ENCODE results near the gene FAM151A.

The FAM151A gene

DNA sequence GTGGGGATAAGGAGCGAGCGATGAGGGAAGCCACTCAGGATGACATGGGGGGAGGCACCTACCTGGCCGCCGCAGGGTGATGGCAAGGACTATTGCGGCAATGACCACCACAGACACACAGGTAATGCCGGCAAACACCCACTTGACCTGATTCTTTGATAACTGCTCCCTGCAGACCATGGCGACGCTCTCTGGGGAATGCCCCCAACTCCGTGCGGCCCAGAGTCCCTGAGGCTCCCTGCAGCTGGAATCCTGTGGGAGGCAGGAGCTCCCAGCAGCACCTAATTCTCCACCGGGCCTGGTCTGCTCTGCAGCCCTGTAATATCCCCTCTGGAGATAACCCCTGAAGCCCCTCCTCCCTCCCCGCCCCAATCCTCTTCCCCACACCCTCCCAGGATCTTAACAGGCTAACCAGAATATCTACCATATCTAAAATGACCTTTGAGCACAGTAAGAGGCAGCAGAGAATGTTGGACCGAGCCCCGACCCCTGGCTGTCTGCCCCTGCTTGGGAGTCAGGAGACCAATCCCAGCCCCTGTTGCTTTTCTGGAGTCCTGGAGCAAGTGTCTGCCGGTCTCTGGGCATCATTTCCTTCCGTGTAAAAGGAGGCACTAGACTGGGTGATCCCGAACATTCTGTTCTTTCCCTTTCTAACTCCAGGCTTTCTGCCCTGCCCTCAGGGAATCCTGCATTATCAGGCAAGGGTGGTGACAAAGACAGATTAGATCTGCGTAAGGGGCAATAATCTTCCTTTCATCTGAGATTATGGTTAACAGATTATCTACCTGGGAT is at the start of gene FAM151A:
Gene FAM151A, minus strand, starts transcription at position 310 of the 792 bp plus-strand sequence. Its CDS starts 130 bp downstream, at position 180.
- DNase-seq (ENCODE audit: low read depth): peak; percentile 7

DNA sequence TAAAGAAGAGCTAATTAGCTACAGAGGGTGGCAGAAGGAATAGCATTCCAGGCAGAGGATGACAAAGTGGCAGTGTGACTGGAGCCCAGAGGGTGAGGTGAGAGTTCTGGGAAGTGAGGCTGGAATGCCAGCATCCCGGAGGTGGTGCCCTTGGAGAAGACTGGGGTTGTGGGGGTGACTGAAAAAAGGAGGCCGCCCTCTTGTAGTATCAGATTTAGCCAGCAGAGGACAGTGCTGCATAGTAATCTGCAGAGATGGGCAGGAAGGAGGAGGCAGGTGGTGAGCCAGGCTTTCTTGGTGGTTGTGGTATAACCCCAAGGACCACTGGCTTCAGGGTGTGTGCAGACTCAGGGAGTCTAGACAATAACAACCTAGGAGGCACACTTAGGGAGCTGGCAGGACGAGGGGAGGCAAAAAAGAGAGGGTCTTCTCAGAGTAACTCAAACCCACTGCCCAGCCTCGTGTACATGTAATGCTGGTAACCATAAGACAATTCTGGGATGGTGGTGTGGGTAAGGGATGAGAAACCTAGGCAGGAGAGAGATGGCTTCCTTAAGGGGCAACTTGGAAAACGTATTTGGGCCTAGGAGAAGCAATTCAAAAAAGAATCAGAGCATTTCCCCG is 48.8 kb upstream of the FAM151A start:
- peak; percentile 50 for DNase-seq (ENCODE audit: low read depth)

DNA sequence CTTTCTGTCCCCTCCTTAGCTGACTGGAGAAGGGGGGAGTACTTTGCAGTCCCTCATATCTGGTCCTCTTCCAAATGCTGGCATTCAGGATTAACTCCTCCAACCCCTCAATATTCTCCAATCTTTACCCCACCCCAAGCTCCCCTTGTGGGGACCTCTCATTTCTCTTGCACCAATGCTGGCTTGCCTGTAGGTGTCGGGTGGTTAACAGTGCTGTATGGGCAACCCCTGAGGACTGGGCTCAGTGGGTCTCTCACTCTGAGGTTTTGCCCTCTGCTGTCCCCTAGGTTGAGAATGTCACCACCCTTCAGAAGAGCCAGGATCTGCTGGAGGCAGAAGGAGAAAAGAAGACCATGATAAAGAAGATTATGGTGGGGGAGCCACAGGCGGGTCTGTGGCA is 45.2 kb upstream of the FAM151A start:
- DNase-seq (ENCODE audit: low read depth): no peak

DNA sequence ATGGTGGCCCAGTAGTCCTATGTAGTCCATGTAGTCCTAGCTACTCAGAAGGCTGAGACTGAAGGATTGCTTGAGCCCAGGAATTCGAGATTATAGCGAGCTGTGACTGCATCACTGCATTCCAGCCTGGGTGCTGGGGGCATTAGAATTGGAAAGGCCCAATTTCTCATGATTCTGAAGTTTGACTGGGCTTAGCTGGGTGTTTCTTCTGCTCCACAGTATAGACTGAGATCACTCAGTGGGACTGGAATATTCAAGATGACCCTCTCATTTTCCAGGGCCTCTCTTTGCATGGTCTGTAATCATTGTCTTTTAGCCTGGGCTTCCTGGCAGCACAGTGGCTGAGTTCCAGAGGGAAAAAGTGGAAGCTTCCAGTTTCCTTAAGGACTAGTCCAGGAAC is 44.5 kb upstream of the FAM151A start:
- no peak for DNase-seq (ENCODE audit: low read depth)

DNA sequence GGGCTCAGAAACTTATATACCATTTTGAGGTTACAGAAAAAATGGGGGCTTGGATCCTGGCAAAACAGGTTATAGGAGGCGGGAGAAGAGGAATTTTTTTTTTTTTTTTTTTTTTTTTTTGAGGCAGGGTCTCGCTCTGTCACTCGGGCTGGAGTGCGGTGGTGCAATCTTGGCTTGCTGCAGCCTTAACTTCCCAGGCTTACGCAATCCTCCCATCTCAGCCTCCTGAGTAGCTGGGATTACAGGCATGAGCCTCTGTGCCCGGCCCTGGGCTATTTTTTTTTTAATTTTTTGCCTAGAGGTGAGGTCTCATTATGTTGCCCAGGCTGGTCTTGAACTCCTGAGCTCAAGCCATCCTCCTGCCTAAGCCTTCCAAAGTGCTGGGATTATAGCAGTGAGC is 43.0 kb upstream of the FAM151A start:
- peak; percentile 12 for DNase-seq (ENCODE audit: low read depth)

DNA sequence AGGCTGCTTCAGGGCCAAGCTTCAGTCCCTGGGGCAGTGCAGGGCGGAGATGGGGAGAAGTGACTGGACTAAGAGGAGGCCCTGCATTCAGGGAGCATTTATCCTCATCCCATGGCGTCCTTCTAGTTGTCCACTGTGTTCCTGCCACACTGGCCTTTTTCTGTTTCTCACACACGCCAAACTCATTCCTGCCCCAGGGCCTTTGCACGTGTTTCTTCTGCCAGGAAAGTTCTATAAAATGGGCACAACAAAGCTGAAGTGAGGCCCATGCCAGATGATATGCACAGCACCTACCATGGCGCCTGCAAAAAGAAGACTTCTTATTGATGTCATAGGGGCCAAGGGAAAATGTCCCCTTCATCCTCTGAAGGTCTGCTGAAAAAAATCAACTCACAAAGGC is 42.5 kb upstream of the FAM151A start:
- DNase-seq (ENCODE audit: low read depth): no peak

DNA sequence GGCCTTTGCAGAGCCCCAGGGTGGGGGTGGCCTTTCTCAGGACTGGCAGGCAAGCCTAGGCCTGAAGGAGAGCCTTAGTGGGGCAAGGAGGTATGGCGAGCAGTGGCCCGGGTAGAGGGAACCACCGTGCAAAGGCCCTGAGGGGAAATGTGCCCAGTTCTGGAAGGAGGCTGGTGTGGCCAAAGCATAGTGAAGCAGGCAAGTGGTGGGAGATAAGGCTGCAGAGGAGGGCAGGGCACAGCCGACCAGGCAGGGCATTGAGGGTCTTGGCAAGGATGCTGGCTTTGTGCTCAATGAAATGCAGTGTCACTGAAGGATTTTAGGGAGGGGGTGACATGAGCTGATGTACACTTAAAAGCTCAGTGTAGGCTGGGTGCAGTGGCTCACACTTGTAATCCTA is 41.0 kb upstream of the FAM151A start:
- no peak for DNase-seq (ENCODE audit: low read depth)

DNA sequence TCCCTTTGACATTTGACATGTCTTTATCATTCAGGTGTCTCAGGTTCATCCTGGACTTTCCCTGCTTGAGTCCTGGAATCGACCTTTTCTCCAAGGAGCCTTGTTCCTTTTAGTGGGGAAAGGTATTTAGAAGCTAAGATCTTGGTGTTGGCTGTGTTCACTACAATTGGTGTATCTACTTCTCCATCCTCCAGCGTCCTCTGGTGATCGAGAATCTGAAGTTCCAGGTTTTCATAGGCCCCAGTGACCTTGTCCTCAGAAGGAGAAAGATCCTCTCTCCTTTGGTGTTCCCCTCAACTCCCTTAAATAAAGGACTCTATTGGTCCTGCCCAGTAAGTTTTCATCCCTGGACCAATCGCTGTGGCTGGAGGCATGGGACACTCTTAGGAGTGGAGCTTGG is 40.4 kb upstream of the FAM151A start:
- no peak for DNase-seq (ENCODE audit: low read depth)

DNA sequence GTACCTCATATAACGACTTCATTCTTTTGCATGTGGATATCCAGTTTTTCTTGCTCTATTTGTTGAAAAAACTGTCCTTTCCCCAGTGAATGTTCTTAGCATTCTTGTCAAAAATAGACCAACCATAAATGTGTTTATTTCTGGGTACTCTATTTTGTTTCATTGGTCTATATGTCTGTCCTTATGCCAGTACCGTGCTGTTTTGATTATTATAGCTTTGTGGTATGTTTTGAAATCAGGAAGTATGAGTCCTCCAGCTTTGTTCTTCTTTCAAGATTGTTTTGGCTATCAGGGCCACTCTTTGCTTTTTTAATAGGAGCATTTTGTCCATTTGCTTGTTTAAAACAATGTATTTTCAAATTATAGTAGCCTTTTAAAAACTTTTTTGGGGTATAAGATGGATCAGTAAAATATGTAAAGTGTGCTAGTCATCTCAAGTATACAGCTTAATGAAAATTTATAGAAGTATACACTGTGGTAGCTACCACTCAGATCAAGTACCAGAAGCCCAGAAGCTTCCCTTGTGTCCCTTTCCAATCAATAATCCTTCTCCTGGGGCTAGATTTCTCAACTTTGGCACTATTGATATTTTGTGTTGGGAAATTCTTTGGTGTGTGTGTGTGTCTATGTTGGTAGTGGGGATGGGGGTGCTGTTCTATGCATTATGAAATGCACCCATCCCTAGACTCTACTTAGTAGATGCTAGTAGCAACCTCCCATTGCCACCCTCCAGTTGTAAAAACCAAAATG is 35.0 kb upstream of the FAM151A start:
- no peak for DNase-seq (ENCODE audit: low read depth)

DNA sequence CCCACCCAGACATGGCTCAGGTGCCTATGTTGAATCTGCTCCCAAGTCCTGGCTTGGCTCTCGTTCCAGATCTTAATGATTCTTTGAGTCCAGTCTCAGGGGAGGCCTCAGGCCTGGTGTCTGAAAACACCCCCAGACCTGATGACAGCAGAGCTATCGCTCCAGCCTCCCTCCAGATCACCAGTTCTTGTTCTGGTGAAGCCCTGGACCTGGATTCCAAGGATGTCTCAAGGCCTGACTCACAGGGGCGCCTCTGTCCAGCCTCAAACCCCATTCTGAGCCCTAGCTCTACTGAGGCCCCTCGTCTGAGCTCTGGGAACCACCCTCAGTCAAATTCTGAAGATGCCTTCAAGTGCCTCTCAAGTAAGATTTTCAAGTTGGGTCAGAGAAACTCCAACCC is 29.7 kb upstream of the FAM151A start:
- peak; percentile 27 for DNase-seq (ENCODE audit: low read depth)

DNA sequence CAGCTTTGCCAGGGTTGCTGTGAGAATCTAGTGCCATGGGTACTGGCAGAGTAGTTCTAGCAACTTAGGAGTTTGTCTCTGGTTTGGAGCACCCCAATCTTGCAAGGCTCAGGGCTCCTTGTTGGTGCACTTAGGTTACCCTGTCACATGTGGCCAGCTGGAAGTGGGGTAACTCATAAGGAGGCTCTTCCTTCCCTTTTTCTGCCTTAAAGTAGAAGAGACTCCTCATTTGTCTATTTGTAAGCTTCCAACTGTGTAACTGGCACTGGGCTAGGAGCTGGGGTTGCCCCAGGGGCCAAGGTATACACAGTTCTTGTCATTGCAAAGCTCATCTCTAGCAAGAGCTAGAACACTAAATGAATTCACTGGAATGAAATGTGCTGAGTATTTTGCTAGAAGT is 28.8 kb upstream of the FAM151A start:
- no peak for DNase-seq (ENCODE audit: low read depth)

DNA sequence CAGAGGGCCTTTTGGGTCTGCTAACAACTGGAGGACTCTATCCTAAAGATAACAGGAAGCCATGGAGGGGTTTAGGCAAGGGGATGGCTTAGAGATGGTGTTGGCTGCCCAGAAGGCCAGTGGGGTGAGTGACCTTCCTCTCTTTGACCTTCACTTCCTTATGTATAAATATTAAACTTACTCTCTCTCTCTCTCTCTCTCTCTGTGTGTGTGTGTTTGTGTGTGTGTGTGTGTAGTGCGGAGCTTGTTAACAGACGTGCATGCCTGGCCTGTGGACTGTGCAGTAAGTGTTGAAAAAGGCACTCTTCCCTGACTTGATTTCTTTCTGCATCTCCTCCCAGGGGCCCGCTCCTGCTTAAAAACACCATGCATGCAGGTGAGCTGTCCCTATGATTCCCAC is 28.3 kb upstream of the FAM151A start:
- DNase-seq (ENCODE audit: low read depth): no peak

DNA sequence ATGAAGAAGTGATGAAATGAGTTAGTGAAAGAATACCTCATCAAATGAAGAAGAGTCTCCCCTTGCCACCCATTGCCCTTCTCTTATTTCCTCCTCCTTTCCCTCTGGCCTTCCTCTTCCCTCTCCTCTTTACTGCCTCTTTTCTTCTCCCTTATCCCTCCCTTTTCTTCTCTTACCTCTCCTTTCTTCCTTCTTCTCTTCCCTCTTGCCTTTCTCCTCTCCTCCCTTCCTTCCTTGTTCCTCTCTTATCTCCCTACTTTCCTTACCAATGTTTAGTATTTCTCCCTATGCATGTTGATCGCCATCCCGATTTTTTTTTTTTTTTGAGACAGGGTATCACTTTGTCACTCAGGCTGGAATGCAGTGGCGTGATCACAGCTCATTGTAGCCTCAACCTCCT is 27.1 kb upstream of the FAM151A start:
- DNase-seq (ENCODE audit: low read depth): no peak

DNA sequence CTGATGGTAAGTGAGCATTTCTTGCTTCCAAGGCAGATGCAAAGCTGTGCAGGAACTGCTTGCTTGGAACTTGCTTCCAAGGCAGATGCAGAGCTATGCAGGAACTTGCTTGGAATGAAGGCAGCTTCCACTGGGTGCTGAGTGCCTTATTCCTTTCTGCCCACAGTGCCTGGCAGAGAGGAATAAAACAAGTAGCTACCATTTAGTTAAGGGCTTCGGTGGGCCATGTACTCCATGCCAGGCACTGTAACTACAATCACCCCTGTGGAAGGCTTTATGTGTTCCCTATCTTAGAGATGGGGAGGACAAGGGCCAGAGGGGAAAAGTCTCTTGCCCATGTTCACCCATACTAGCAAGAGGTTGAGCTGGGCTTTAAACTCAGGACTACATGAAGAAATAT is 26.6 kb upstream of the FAM151A start:
- DNase-seq (ENCODE audit: low read depth): no peak

DNA sequence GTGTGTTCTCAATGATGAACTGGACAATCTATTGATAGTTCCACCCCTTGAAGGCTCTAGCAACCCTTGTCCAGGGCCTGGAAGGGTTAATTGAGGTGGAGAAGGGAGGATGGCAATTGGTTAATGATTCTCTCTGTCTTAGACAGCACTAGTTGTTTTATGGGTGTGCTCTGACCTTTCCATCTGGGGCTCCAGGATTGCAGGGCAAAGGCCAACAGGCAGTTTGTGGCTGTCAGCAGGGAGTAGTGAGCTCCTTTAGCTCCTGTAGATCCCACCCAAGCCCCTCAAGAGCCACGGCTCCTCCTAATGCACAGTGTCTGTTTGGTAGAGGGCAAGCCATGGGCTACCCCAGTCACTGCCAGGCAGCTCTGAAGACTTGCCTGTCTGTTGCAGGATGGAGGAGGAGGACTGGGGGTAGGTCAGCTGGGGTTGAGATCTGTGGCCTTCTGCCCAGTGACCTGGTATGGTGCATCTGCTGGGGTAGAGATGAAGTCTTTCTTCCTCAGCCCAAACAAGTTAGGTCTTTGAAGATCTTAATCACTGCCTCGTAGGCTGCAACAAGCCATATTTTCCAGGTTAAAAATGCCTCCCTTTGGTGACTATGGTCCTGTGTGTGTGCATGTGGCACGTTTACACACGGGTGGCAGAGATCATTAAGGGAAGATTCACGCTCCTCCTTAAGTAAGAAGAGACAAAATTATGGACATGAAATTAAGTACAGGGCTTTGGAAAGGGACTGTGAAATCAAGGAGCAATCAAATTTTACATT is 26.0 kb upstream of the FAM151A start:
- DNase-seq (ENCODE audit: low read depth): no peak

DNA sequence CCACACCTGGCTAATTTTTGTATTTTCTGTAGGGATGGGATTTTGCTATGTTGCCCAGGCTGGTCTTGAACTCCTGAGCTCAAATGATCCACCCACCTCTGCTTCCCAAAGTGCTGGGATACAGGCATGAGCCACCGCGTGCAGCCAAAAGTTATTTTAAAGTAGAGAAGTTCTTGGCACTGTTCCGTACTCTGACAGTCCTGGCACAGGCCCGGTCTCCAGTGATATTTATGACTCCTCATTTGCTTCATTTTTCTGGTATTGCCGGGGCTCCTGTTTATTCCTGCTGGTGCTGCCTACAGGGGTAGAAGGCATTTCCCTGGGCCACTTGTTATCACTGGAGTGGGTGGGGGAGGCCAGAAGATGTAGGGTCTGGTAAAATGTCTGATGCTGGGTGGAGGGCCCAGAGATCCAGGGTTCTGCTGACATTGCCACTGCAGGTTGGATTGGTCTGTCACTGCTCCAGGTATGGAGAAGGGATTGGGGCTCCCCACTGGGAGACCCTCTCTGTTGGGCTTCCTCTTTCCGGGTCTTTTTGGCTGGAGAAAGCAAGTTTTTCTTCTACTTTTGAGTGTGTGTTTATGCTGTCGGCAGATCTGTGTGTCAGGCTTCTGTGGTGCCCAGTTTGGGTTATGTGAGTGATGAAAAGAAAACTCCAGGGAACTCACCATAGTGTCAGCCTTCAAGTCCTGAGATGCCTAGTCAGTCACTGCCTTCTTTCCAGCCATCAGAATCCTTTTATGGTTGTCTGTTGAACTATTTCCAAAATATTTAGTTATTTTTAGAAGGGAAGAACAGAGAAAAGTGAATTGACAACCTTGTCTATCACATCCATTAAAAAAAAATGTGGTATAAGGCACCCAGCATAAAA is 22.7 kb upstream of the FAM151A start:
- no peak for DNase-seq (ENCODE audit: low read depth)

DNA sequence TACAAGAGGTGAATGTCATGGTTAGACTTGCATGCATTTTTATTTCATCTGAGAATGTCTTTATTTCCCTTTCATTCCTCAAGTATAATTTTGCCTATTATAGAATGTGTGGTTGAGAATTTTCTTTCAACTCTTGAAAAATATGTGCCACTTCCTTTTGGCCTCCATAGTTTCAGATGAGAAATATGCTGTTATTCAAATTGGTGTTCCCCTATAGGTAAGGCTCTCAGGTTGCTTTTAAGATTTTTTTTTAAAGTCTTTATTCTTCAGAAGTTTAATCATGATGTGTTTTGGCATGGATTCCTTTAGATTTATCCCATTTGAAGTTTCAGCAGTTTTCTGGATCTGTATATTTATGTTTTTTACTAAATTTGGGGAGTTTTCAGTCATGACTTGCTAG is 20.4 kb upstream of the FAM151A start:
- DNase-seq (ENCODE audit: low read depth): no peak

DNA sequence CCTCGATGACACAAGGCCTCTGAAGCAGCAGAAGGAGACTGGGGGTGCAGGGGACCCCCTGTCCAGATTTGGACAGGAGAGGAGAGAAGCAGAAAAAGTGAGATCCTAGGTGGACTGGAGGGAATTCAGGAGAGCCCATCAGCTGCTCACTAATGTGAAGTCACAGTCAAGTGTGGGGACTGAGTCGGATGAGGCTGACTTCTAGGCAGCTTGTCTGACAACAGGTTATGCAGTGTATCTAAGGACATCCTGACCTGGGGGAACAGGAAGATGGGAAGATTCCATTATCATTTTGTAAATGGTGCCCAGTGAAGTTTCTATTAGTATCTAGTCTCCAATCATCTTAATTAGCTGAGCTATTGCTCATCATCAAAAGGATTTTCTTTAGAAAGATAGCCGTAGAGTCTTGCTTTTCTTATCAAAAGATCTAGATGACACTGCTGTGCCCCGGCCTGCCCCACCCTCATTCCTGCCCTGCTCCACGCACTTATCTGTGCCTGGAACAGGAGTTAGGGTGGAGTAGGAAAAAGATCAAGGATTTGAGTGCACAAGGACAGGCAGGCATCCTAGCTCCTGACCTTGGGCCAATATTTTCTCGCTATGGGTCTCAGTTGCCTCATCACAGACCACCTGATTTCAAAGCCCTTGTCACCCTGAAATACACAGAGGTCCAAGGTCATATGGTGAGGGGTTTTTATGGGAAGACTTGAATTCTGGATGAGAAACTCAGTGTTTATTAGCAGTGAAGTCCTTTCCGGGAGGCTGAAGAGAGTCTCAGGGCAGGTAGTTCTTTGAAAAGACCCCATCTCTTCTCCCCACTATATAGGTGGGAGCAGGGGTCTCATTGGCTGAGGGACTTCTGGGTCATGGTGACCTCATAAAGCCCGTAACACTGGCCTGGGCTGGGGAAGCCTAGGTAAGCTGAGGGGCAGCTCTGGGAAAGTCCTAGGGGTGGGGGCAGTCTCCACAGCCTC is 17.8 kb upstream of the FAM151A start, which contains the start of gene MROH7:
Gene MROH7, plus strand, starts transcription at position 924 of the 974 bp plus-strand sequence. CDS start 11,141 bp downstream, outside the sequence.
- DNase-seq (ENCODE audit: low read depth): no peak

DNA sequence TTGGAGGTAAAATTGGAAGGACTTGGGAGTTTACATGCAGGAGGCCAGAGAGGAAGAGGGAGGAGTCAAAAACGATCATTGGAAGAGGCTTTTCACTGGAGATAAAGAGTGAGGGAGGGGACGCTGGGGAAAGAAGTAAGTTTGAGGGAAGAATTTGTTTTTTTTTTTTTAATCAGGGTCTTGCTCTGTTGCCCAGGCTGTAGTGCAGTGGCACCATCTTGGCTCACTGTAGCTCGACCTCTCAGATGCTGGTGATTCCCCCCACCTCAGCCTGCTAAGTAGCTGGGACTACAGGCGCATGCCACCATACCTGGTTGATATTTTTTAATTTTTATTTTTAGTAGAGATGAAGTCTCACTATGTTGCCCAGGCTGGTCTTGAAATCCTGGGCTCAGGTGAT is 17.0 kb upstream of the FAM151A start:
- no peak for DNase-seq (ENCODE audit: low read depth)

All from amniotic epithelial cell (primary cell).